Activated CD8-positive, alpha-beta T cell treated with anti-CD3 and anti-CD28 coated beads for 36 hours (primary cell): Measurements from ENCODE around the gene SERP2. TPM values are rescaled to one million over a fixed set of nuclear protein-coding genes. Genes with fewer than 3 reads are reported as not detected.

Experiments
- ATAC-seq: fragments of 200-7000 bp; cut with Tn5 transposase; one replicate; pipeline ENCODE4 v1.10.0; 2021; ENCODE audit warnings: mild to moderate bottlenecking, moderate library complexity
- CTCF ChIA-PET: fragments of 350-600 bp; sonication (Branson Sonifier 250); formaldehyde crosslinking; loops from one replicate; lab custom pipeline; 2021; ENCODE audit warnings: antibody characterized with exemption; lab: Charles Lee
- POLR2A ChIA-PET: fragments of 350-600 bp; sonication (Branson Sonifier 250); formaldehyde crosslinking; loops from one replicate; lab custom pipeline; 2021; ENCODE audit warnings: antibody characterized with exemption; lab: Charles Lee
- DNase-seq: peaks from one replicate; pipeline ENCODE4 v3.0.0-alpha.2; 2020
- H3K27ac Mint-ChIP-seq: one replicate; pipeline ENCODE4 v1.8.0; 2021; ENCODE audit warnings: mild to moderate bottlenecking, mixed read lengths
- H3K27me3 Mint-ChIP-seq: one replicate; pipeline ENCODE4 v1.8.0; 2021; ENCODE audit warnings: mixed read lengths
- H3K36me3 Mint-ChIP-seq: one replicate; pipeline ENCODE4 v1.8.0; 2021; ENCODE audit warnings: low read depth, mixed read lengths
- H3K4me1 Mint-ChIP-seq: one replicate; pipeline ENCODE4 v1.8.0; 2021; ENCODE audit warnings: low read depth, mixed read lengths
- H3K4me3 Mint-ChIP-seq: one replicate; pipeline ENCODE4 v1.8.0; 2021; ENCODE audit warnings: mild to moderate bottlenecking, moderate library complexity, mixed read lengths
- H3K9me3 Mint-ChIP-seq: one replicate; pipeline ENCODE4 v1.8.0; 2021; ENCODE audit warnings: mixed read lengths
- CTCF ChIP-seq: fragments of 200-600 bp; IDR thresholded peaks from one replicate; pipeline ENCODE4 v1.8.0; 2022; ENCODE audit warnings: antibody characterized with exemption, mild to moderate bottlenecking
- intact Hi-C: fragments of 100-400 bp; cut with micrococcal nuclease; formaldehyde crosslinking; loops from one replicate; pipeline ENCODE4 v1.10.0; 2022
- total RNA-seq, 2 experiments: library from RNA; stranded (reverse); gene quantifications; one replicate each; pipeline ENCODE4 v1.2.3, GENCODE V29; 2021

SERP2 gene
- total RNA-seq, 2 experiments from 2014 or later = 0.63 to 1.1 TPM

GRCh38 chr13:44410328-44410859, 36.8 kb downstream of the SERP2 start:
- no peak for TF ChIP-seq CTCF
- Mint-ChIP-seq H3K36me3 (no peaks in the 10 kb centered on the region), H3K9me3 (no peaks in the 10 kb centered on the region), H3K27ac (no peak overlapping the region), H3K4me1 (no peaks in the 10 kb centered on the region), H3K27me3 (no peaks in the 10 kb centered on the region), H3K4me3 (no peak overlapping the region)
- DNase-seq (no peak), ATAC-seq (no peak)
- ChIA-PET POLR2A (no interaction called here), CTCF (interaction anchor here (0.6 kb wide), 1 partner anchor 79 kb away, joined by 3 read pairs; no protein-coding TSS in a partner anchor)
- intact Hi-C loops = no loop called here

GRCh38 chr13:44411841-44412240, 38.2 kb downstream of the SERP2 start:
- no peaks in the 10 kb centered on the region for H3K27me3 Mint-ChIP-seq
- CTCF ChIA-PET = interaction anchor here (1.2 kb wide), 1 partner anchor 25 kb away, joined by 4 read pairs; no protein-coding TSS in a partner anchor

GRCh38 chr13:44412346-44412935, 38.8 kb downstream of the SERP2 start:
- TF ChIP-seq CTCF = no peak
- Mint-ChIP-seq H3K27me3 (no peaks in the 10 kb centered on the region), H3K9me3 (no peaks in the 10 kb centered on the region), H3K27ac (no peak overlapping the region), H3K4me1 (no peaks in the 10 kb centered on the region), H3K4me3 (no peak overlapping the region), H3K36me3 (no peaks in the 10 kb centered on the region)
- intact Hi-C loops = no loop called here
- ChIA-PET POLR2A (no interaction called here), CTCF (interaction anchor here (1.2 kb wide), 1 partner anchor 24 kb away, joined by 4 read pairs; no protein-coding TSS in a partner anchor)
- ATAC-seq (no peak), DNase-seq (no peak)

More at GRCh38 chr13:44411841-44412240, 38.2 kb downstream of the SERP2 start:
- intact Hi-C loops = no loop called here
- POLR2A ChIA-PET = no interaction called here
- Mint-ChIP-seq H3K4me3 (no peak overlapping the region), H3K4me1 (no peaks in the 10 kb centered on the region), H3K36me3 (no peaks in the 10 kb centered on the region), H3K27ac (no peak overlapping the region), H3K9me3 (no peaks in the 10 kb centered on the region)
- DNase-seq = no peak
- ATAC-seq = no peak
- no peak for TF ChIP-seq CTCF

- no peak for ATAC-seq
- CTCF ChIA-PET = no interaction called here
These were observed 39.5 kb downstream of the SERP2 start for GRCh38 chr13:44413095-44413494.

More at GRCh38 chr13:44413095-44413494, 39.5 kb downstream of the SERP2 start:
- no peak for TF ChIP-seq CTCF
- DNase-seq = no peak
- Mint-ChIP-seq H3K27me3 (no peaks in the 10 kb centered on the region), H3K4me1 (no peaks in the 10 kb centered on the region), H3K9me3 (no peaks in the 10 kb centered on the region), H3K27ac (no peak overlapping the region), H3K36me3 (no peaks in the 10 kb centered on the region), H3K4me3 (no peak overlapping the region)
- intact Hi-C loops = no loop called here
- POLR2A ChIA-PET = no interaction called here
